Spleen (tissue), 11 donors: ENCODE data around the gene TSFM. TPM values are rescaled to one million over a fixed set of nuclear protein-coding genes. Genes with fewer than 3 reads are reported as not detected.

Source experiments
- DNase-seq: peaks from one replicate; pipeline ENCODE4 v3.0.0-alpha.2; 2020
- H3K27ac ChIP-seq, 8 donors: fragments of 200-600 bp; sonication (generic) in 7 of 8; 1 replicate in 4 of 8; 2 replicates in 4 of 8; pipeline versions ENCODE4 v1.5.0 to v1.8.0; 2016 to 2021; ENCODE audit warnings: inconsistent platforms in 4 of 8, mild to moderate bottlenecking in 4 of 8, moderate library complexity in 1 of 8
- H3K27me3 ChIP-seq, 7 donors: fragments of 200-600 bp; sonication (generic) in 6 of 7; replicated peaks in 1 of 7; 1 replicate in 4 of 7; 2 replicates in 3 of 7; pipeline versions ENCODE4 v1.5.0 to v1.8.0; 2016 to 2021; ENCODE audit warnings: inconsistent platforms in 3 of 7, mild to moderate bottlenecking in 1 of 7
- H3K36me3 ChIP-seq, 6 donors: fragments of 200-600 bp; sonication (generic) in 5 of 6; 1 replicate in 4 of 6; 2 replicates in 2 of 6; pipeline versions ENCODE4 v1.5.0 to v1.8.0; 2016 to 2021; ENCODE audit warnings: inconsistent platforms in 2 of 6
- H3K4me1 ChIP-seq, 6 donors: fragments of 200-600 bp; sonication (generic) in 5 of 6; 1 replicate in 3 of 6; 2 replicates in 3 of 6; pipeline versions ENCODE4 v1.5.0 to v1.8.0; 2016 to 2021; ENCODE audit warnings: inconsistent platforms in 3 of 6
- H3K4me3 ChIP-seq, 8 donors: fragments of 200-600 bp; sonication (generic) in 7 of 8; 1 replicate in 4 of 8; 2 replicates in 4 of 8; pipeline versions ENCODE4 v1.5.0 to v1.8.0; 2016 to 2021; ENCODE audit warnings: inconsistent platforms in 4 of 8, mild to moderate bottlenecking in 4 of 8, moderate library complexity in 2 of 8
- H3K9me3 ChIP-seq, 8 donors: fragments of 200-600 bp; sonication (generic) in 7 of 8; 1 replicate in 4 of 8; 2 replicates in 4 of 8; pipeline versions ENCODE4 v1.5.0 to v1.8.0; 2016 to 2021; ENCODE audit warnings: inconsistent platforms in 4 of 8
- POLR2A ChIP-seq, 3 donors: fragments of 450-650 bp; IDR thresholded peaks; one replicate each; pipeline ENCODE4 v1.5.1; 2017; ENCODE audit warnings: antibody characterized with exemption in 3 of 3, mild to moderate bottlenecking in 1 of 3
- POLR2AphosphoS5 ChIP-seq, 3 donors: sonication (generic); formaldehyde crosslinking; IDR thresholded peaks; one replicate each; pipeline ENCODE4 v1.5.1; 2017; ENCODE audit warnings: antibody characterized with exemption in 3 of 3
- WGBS, 5 donors: extraction: QIAGEN DNeasy Blood & Tissue Kit in 3 of 5; methylation state at CpG; one replicate each; pipeline versions ENCODE4 v1.1.5 to v1.1.7; 2013 to 2018; 5-methylcytosine and 5-hydroxymethylcytosine counted together
- intact Hi-C: fragments of 100-400 bp; cut with DNase I; formaldehyde crosslinking; loops from one replicate; pipeline ENCODE4 v1.15.0; 2023; ENCODE audit warnings: low total_unique reads
- polyA plus RNA-seq, 3 donors: library from polyadenylated mRNA; stranded (reverse); fragments of 200-250 nt; gene quantifications; one replicate each; pipeline ENCODE4 v1.2.1, GENCODE V29; 2013
- total RNA-seq, 7 donors: library from RNA; depleted of rRNA in 3 of 7; stranded (reverse); fragments of >200 nt in 3 of 7; fragmentation: NEBNext Ultra II Directional in 4 of 7; extraction: Animal tissue kit (Norgen Biotek cat#: 25700) in 4 of 7; gene quantifications; one replicate each; pipeline versions ENCODE4 v1.1.0 to v1.2.1, GENCODE V29; 2016 to 2021
- TF ChIP-seq, protein P1 (sequence below), 11 experiments: fragments of 200-600 bp in 7 of 11; fragments of 450-650 bp in 4 of 11; sonication (generic) in 4 of 11; IDR thresholded peaks in 8 of 11; conservative IDR thresholded peaks in 3 of 11; 1 replicate in 7 of 11; 2 replicates in 4 of 11; pipeline versions ENCODE4 v1.4.0 to v1.8.0; 2016 to 2021; ENCODE audit warnings: antibody characterized with exemption in 11 of 11, inconsistent platforms in 4 of 11, mild to moderate bottlenecking in 1 of 11
- donor health status: healthy with polysubstance abuse.
- donor health status: DM: no; HTN: no; CAD: no; lungs with moderate emphysema.
- donor health status: DM: no; HTN: no; CAD: no.
- donor health status: Bipolar disorder and iron deficiency.
- donor health status: healthy.
- donor health status: DM: no; HTN: no; CAD: no.
- donor health status: DM: yes; HTN: yes; CAD: no.

TSFM gene
- total and polyA plus RNA-seq, 10 donors, result 13.2 to 38.2 (median 18.1) TPM

GRCh38 chr12:57737467-57738460 is 44.8 kb upstream of the TSFM start:
- peak; percentile 69 for DNase-seq
- 57 to 82% (median 70%) methylated on average over 75 to 110 of the region's 110 CpGs for WGBS, 5 donors
- H3K27me3 ChIP-seq, result peaks cover 0 to 62% (median 22%) of the 10 kb centered on the region in 7 donors

DNA sequence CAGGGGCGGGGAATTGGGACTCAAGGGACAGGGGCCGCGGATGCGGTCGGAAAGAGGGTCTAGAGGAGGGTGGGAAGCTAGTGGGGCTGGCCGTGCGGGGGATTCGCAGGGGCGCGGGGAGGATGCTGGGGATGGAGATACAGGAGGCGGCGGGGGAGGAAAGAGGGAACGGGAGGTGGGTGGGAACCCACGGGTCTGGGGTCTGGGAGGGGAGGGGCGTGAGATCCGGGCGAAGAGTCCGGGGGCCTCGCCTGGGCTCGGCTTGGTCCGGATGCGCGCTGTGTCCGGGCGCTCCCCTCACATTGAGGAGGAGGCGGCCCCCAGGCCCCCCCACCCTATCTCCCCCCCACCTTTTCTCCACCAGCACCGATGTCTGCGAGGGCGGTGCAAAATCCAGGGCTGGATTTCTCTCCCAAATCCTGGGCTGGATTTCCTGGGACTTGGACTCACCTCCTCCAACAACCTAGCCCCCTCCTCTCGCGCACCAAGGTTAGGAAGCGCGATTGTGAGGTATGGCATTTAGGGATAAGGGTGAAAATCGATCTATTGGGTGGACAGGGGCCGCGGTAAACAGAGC is 43.8 kb upstream of the TSFM start, which contains the start of gene AGAP2:
Gene AGAP2 (minus strand): TSS at position 82 of the 577 bp plus-strand sequence. CDS start 496 bp downstream, outside the sequence.
- Histone ChIP-seq H3K27ac (peak within 1 kb of the TSS in 1 of 8 donors; percentile 90), H3K27me3 (peaks cover 0 to 59% (median 22%) of the 10 kb centered on the region in 7 donors)

More at GRCh38 chr12:57737467-57738460, 44.8 kb upstream of the TSFM start:
- Histone ChIP-seq H3K36me3 (peaks cover 0 to 75% (median 31%) of the 10 kb centered on the region in 6 donors), H3K27ac (no peak overlapping the region), H3K9me3 (no peaks in the 10 kb centered on the region), H3K4me3 (peak overlapping the region in 5 of 8 donors; percentile 12 to 53 (median 21)), H3K4me1 (peaks cover 16 to 78% (median 59%) of the 10 kb centered on the region in 6 donors)
- intact Hi-C loops, result no loop called here
- TF ChIP-seq, protein P1, sequence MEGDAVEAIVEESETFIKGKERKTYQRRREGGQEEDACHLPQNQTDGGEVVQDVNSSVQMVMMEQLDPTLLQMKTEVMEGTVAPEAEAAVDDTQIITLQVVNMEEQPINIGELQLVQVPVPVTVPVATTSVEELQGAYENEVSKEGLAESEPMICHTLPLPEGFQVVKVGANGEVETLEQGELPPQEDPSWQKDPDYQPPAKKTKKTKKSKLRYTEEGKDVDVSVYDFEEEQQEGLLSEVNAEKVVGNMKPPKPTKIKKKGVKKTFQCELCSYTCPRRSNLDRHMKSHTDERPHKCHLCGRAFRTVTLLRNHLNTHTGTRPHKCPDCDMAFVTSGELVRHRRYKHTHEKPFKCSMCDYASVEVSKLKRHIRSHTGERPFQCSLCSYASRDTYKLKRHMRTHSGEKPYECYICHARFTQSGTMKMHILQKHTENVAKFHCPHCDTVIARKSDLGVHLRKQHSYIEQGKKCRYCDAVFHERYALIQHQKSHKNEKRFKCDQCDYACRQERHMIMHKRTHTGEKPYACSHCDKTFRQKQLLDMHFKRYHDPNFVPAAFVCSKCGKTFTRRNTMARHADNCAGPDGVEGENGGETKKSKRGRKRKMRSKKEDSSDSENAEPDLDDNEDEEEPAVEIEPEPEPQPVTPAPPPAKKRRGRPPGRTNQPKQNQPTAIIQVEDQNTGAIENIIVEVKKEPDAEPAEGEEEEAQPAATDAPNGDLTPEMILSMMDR (IDR thresholded peaks at IDR 0.05 in 8 of 11, conservative IDR thresholded peaks at IDR 0.05 in 3 of 11), result peak in 2 of 11 experiments; percentile 21 to 28
- TF ChIP-seq POLR2A (IDR thresholded peaks at IDR 0.05) (no peak), POLR2AphosphoS5 (IDR thresholded peaks at IDR 0.05) (peak in 1 of 3 donors; percentile 31)

GRCh38 chr12:57739387-57739786 is 43.2 kb upstream of the TSFM start:
- H3K27ac ChIP-seq, result peak overlapping the region in 1 of 8 donors; percentile 90
- DNase-seq, result peak; percentile 51
- H3K4me3 ChIP-seq, result peak overlapping the region in 1 of 8 donors; percentile 76
- peaks cover 0 to 59% (median 16%) of the 10 kb centered on the region in 6 donors for H3K36me3 ChIP-seq
- no peaks in the 10 kb centered on the region for H3K9me3 ChIP-seq
- H3K4me1 ChIP-seq, result peaks cover 22 to 94% (median 69%) of the 10 kb centered on the region in 6 donors
- 59 to 83% (median 77%) methylated on average over 7 of the region's 7 CpGs for WGBS, 5 donors
- intact Hi-C loops, result no loop called here
- peaks cover 0 to 53% (median 22%) of the 10 kb centered on the region in 7 donors for H3K27me3 ChIP-seq
- TF ChIP-seq, protein P1 (IDR thresholded peaks at IDR 0.05 in 8 of 11, conservative IDR thresholded peaks at IDR 0.05 in 3 of 11), result no peak
- TF ChIP-seq POLR2A (IDR thresholded peaks at IDR 0.05) (no peak), POLR2AphosphoS5 (IDR thresholded peaks at IDR 0.05) (no peak)

More for the DNA sequence above, 43.8 kb upstream of the TSFM start, which contains the start of gene AGAP2:
- Histone ChIP-seq H3K36me3 (peaks cover 0 to 65% (median 21%) of the 10 kb centered on the region in 6 donors), H3K9me3 (no peaks in the 10 kb centered on the region), H3K4me3 (peak within 1 kb of the TSS in 5 of 8 donors; percentile 12 to 53 (median 21)), H3K4me1 (peaks cover 17 to 88% (median 62%) of the 10 kb centered on the region in 6 donors)
- peak; percentile 73 for DNase-seq
- intact Hi-C loops, result no loop called here
- no peak for TF ChIP-seq POLR2A (IDR thresholded peaks at IDR 0.05)
- TF ChIP-seq, protein P1 (IDR thresholded peaks at IDR 0.05 in 8 of 11, conservative IDR thresholded peaks at IDR 0.05 in 3 of 11), result no peak
- no peak for TF ChIP-seq POLR2AphosphoS5 (IDR thresholded peaks at IDR 0.05)
- 46 to 68% (median 53%) methylated on average over 30 to 36 of the region's 36 CpGs for WGBS, 5 donors
